H1 (cell line): Measurements from ENCODE around the gene TPMT. TPM values are rescaled to one million over a fixed set of nuclear protein-coding genes. Genes with fewer than 3 reads are reported as not detected.

Source experiments
- CTCF ChIA-PET: fragments of 300-600 bp; sonication (Branson Sonifier 250); formaldehyde crosslinking; loops from one replicate; lab custom pipeline; 2021; ENCODE audit not compliant: partially characterized antibody; lab: Charles Lee
- POLR2A ChIA-PET: fragments of 300-600 bp; sonication (Branson Sonifier 250); formaldehyde crosslinking; loops from one replicate; lab custom pipeline; 2021; ENCODE audit warnings: inconsistent platforms; ENCODE audit not compliant: partially characterized antibody; lab: Charles Lee
- DNase-seq, 2 experiments: peaks; one replicate each; pipeline versions ENCODE4 v3.0.0 to v3.0.0-alpha.2; 2010 to 2022; ENCODE audit warnings: low spot score in 2 of 2, low read depth in 1 of 2, mixed read lengths in 1 of 2
- FAIRE-seq: peaks from 2 replicates; lab custom pipeline; 2011; peaks lifted over from hg19 to GRCh38; lab: Jason Lieb, UNC
- H2AFZ ChIP-seq: 2 replicates; pipeline ENCODE4 v1.8.1; 2012; ENCODE audit warnings: low read length, inconsistent platforms
- H2AK5ac ChIP-seq: 2 replicates; pipeline ENCODE4 v1.6.1; 2013; ENCODE audit warnings: low read depth, low read length
- H2BK120ac ChIP-seq: replicated peaks from 2 replicates; pipeline ENCODE3; 2013; ENCODE audit warnings: low read depth, low read length, inconsistent platforms
- H2BK12ac ChIP-seq: 2 replicates; pipeline ENCODE4 v1.6.1; 2013; ENCODE audit warnings: low read depth, low read length
- H2BK15ac ChIP-seq: 2 replicates; pipeline ENCODE4 v1.6.1; 2013; ENCODE audit warnings: low read length
- H2BK20ac ChIP-seq: 2 replicates; pipeline ENCODE4 v1.6.1; 2013; ENCODE audit warnings: low read length
- H2BK5ac ChIP-seq: 2 replicates; pipeline ENCODE4 v1.6.1; 2013; ENCODE audit warnings: low read depth, low read length
- H3K14ac ChIP-seq: 2 replicates; pipeline ENCODE4 v1.6.1; 2013; ENCODE audit warnings: inconsistent platforms; ENCODE audit not compliant: insufficient read length
- H3K18ac ChIP-seq: 2 replicates; pipeline ENCODE4 v1.6.1; 2013; ENCODE audit warnings: low read length; ENCODE audit errors: extremely low read depth
- H3K23ac ChIP-seq: 2 replicates; pipeline ENCODE4 v1.6.1; 2013; ENCODE audit warnings: inconsistent platforms; ENCODE audit not compliant: insufficient read length
- H3K23me2 ChIP-seq: 2 replicates; pipeline ENCODE4 v1.6.1; 2013; ENCODE audit warnings: low read depth, low read length
- H3K27ac ChIP-seq: 2 replicates; pipeline ENCODE4 v1.6.1; 2011; ENCODE audit warnings: low read depth, low read length, inconsistent platforms
- H3K27me3 ChIP-seq, 4 experiments: replicated peaks in 1 of 4; 1 replicate in 1 of 4; 2 replicates in 3 of 4; pipeline versions ENCODE4 v1.6.1 to v1.8.1; 2011 to 2013; ENCODE audit warnings: low read length in 3 of 4, mild to moderate bottlenecking in 3 of 4, inconsistent platforms in 2 of 4, mixed read lengths in 2 of 4, moderate library complexity in 1 of 4; ENCODE audit not compliant: control insufficient read depth in 3 of 4, insufficient read depth in 3 of 4; ENCODE audit errors: extremely low read depth in 1 of 4
- H3K36me3 ChIP-seq, 4 experiments: 2 replicates each; pipeline versions ENCODE4 v1.6.1 to v1.8.1; 2011 to 2013; ENCODE audit warnings: mild to moderate bottlenecking in 4 of 4, low read length in 3 of 4, moderate library complexity in 2 of 4, control low read depth in 1 of 4, inconsistent platforms in 1 of 4; ENCODE audit not compliant: insufficient read depth in 4 of 4, control insufficient read depth in 2 of 4
- H3K4ac ChIP-seq: replicated peaks from 2 replicates; pipeline ENCODE3; 2013; ENCODE audit warnings: low read length, low read depth, mixed read lengths, inconsistent platforms; ENCODE audit not compliant: insufficient read length
- H3K4me1 ChIP-seq, 4 experiments: replicated peaks in 1 of 4; 1 replicate in 1 of 4; 2 replicates in 3 of 4; pipeline versions ENCODE4 v1.6.1 to v1.8.1; 2011 to 2013; ENCODE audit warnings: low read length in 3 of 4, inconsistent platforms in 2 of 4, mixed read lengths in 1 of 4; ENCODE audit not compliant: insufficient read depth in 4 of 4, control insufficient read depth in 3 of 4
- H3K4me2 ChIP-seq, 2 experiments: 2 replicates each; pipeline versions ENCODE4 v1.6.1 to v1.8.1; 2011 to 2013; ENCODE audit warnings: low read depth in 2 of 2, low read length in 2 of 2, control low read depth in 1 of 2, inconsistent platforms in 1 of 2, mild to moderate bottlenecking in 1 of 2; ENCODE audit not compliant: insufficient read depth in 1 of 2
- H3K4me3 ChIP-seq, 4 experiments: fragments of 200-600, 300-600 bp in 1 of 4; sonication (generic), shearing (Covaris generic), sonication (Bioruptor Twin) in 1 of 4; 2 replicates each; pipeline versions ENCODE4 v1.5.1 to v1.8.1; 2011 to 2016; ENCODE audit warnings: low read length in 4 of 4, low read depth in 3 of 4, control low read depth in 2 of 4, inconsistent platforms in 2 of 4, mild to moderate bottlenecking in 2 of 4, mixed read lengths in 1 of 4, moderate library complexity in 1 of 4; ENCODE audit not compliant: insufficient read depth in 2 of 4; ENCODE audit errors: extremely low read depth in 1 of 4
- H3K56ac ChIP-seq: replicated peaks from 2 replicates; pipeline ENCODE3; 2013; ENCODE audit warnings: low read depth, mild to moderate bottlenecking, mixed read lengths, low read length, inconsistent platforms; ENCODE audit not compliant: insufficient read length
- H3K79me1 ChIP-seq: 2 replicates; pipeline ENCODE4 v1.6.1; 2013; ENCODE audit warnings: low read depth, low read length, control low read depth
- H3K79me2 ChIP-seq, 2 experiments: 2 replicates each; pipeline versions ENCODE4 v1.6.1 to v1.8.1; 2012 to 2013; ENCODE audit warnings: low read length in 2 of 2, mild to moderate bottlenecking in 2 of 2, inconsistent platforms in 1 of 2; ENCODE audit not compliant: insufficient read depth in 2 of 2, control insufficient read depth in 1 of 2
- H3K9ac ChIP-seq, 4 experiments: replicated peaks in 1 of 4; 1 replicate in 1 of 4; 2 replicates in 3 of 4; pipeline versions ENCODE4 v1.6.1 to v1.8.1; 2011 to 2013; ENCODE audit warnings: low read depth in 3 of 4, low read length in 3 of 4, control low read depth in 2 of 4, mild to moderate bottlenecking in 2 of 4, moderate library complexity in 2 of 4, inconsistent platforms in 1 of 4; ENCODE audit errors: extremely low read depth in 1 of 4
- H3K9me3 ChIP-seq, 2 experiments: 2 replicates each; pipeline versions ENCODE4 v1.6.1 to v1.8.1; 2012 to 2013; ENCODE audit warnings: mild to moderate bottlenecking in 2 of 2, moderate library complexity in 2 of 2, control low read depth in 1 of 2, inconsistent platforms in 1 of 2, low read depth in 1 of 2, low read length in 1 of 2, mixed read lengths in 1 of 2; ENCODE audit not compliant: insufficient read depth in 2 of 2
- H4K20me1 ChIP-seq, 2 experiments: replicated peaks in 1 of 2; 2 replicates each; pipeline versions ENCODE3 to v1.8.1; 2011 to 2013; ENCODE audit warnings: inconsistent platforms in 2 of 2, low read length in 2 of 2, mild to moderate bottlenecking in 1 of 2; ENCODE audit not compliant: insufficient read depth in 2 of 2, control insufficient read depth in 1 of 2
- H4K5ac ChIP-seq: 2 replicates; pipeline ENCODE4 v1.6.1; 2013; ENCODE audit warnings: low read length, low read depth, mixed read lengths, inconsistent platforms; ENCODE audit not compliant: insufficient read length
- H4K8ac ChIP-seq: 2 replicates; pipeline ENCODE4 v1.8.0; 2013; ENCODE audit warnings: mild to moderate bottlenecking, moderate library complexity, low read length, inconsistent platforms; ENCODE audit not compliant: insufficient read depth; ENCODE audit errors: extremely low read depth
- H4K91ac ChIP-seq: replicated peaks from 2 replicates; pipeline ENCODE3; 2013; ENCODE audit warnings: low read length, mixed read lengths, inconsistent platforms; ENCODE audit not compliant: insufficient read length
- BACH1 ChIP-seq: IDR thresholded peaks from 2 replicates; pipeline ENCODE4 v1.6.1; 2012; ENCODE audit warnings: low read length, improper control_type of control experiment
- EZH2 ChIP-seq: fragments of 200-600 bp; sonication (generic); IDR thresholded peaks from 2 replicates; pipeline ENCODE4 v1.7.1; 2012; ENCODE audit warnings: low read depth, mild to moderate bottlenecking, moderate library complexity, low read length, inconsistent platforms; ENCODE audit not compliant: severe bottlenecking
- JUN ChIP-seq: IDR thresholded peaks from 2 replicates; pipeline ENCODE4 v1.6.1; 2011; ENCODE audit warnings: low read depth, mild to moderate bottlenecking, improper control_type of control experiment, low read length
- KDM5A ChIP-seq: fragments of 200-600 bp; IDR thresholded peaks from 2 replicates; pipeline ENCODE4 v1.7.1; 2012; ENCODE audit warnings: mild to moderate bottlenecking, low read length, inconsistent platforms, mixed read lengths
- NANOG ChIP-seq: IDR thresholded peaks from 2 replicates; pipeline ENCODE4 v1.6.1; 2011; ENCODE audit warnings: low read length, low read depth, mild to moderate bottlenecking, inconsistent platforms; ENCODE audit not compliant: insufficient read depth, poor library complexity, severe bottlenecking
- POU5F1 ChIP-seq: IDR thresholded peaks from 2 replicates; pipeline ENCODE4 v1.6.1; 2011; ENCODE audit warnings: low read depth, mild to moderate bottlenecking, low read length, moderate library complexity
- RFX5 ChIP-seq: IDR thresholded peaks from 2 replicates; pipeline ENCODE4 v1.6.1; 2011; ENCODE audit warnings: low read depth, low read length, improper control_type of control experiment, borderline replicate concordance
- RNF2 ChIP-seq: fragments of 200-900, 300-1000 bp; sonication (generic); IDR thresholded peaks from 2 replicates; pipeline ENCODE4 v1.7.1; 2016; ENCODE audit warnings: borderline replicate concordance, low read depth, mild to moderate bottlenecking, antibody characterized with exemption, low read length; ENCODE audit not compliant: poor library complexity, severe bottlenecking; ENCODE audit errors: missing control alignments
- SAP30 ChIP-seq: fragments of 300-600 bp; sonication (generic); IDR thresholded peaks from 2 replicates; pipeline ENCODE4 v1.7.1; 2012; ENCODE audit warnings: low read length, moderate library complexity, mild to moderate bottlenecking, inconsistent platforms; ENCODE audit not compliant: insufficient read depth, insufficient replicate concordance
- SIRT6 ChIP-seq: IDR thresholded peaks from one replicate; pipeline ENCODE4 v1.7.1; 2012; ENCODE audit warnings: low read length, inconsistent platforms
- WGBS, 2 experiments: shearing (Covaris generic) in 1 of 2; methylation state at CpG; one replicate each; pipeline versions ENCODE4 v1.1.6 to v1.1.7; 2013 to 2015; ENCODE audit warnings: low lambda C conversion rate in 2 of 2, mixed read lengths in 2 of 2, inconsistent platforms in 1 of 2, low coverage in 1 of 2, missing lambda C conversion rate in 1 of 2; ENCODE audit not compliant: insufficient replicate concordance in 2 of 2, insufficient coverage in 1 of 2, insufficient read length in 1 of 2; ENCODE audit errors: extremely low coverage in 1 of 2, missing lambda C conversion rate in 1 of 2; 5-methylcytosine and 5-hydroxymethylcytosine counted together
- polyA plus RNA-seq, 7 experiments: library from polyadenylated mRNA; depleted of rRNA in 3 of 7; stranded (reverse) in 5 of 7; unstranded in 2 of 7; fragments of >200 nt in 5 of 7; fragments of 200-250 nt in 2 of 7; gene quantifications; 1 replicate in 5 of 7; 2 replicates in 1 of 7; 4 replicates in 1 of 7; pipeline versions ENCODE4 v1.2.1 to v1.2.3, GENCODE V29; 2011 to 2013; ENCODE audit warnings: missing spikeins in 2 of 7, mixed read lengths in 2 of 7
- total RNA-seq: library from RNA; stranded (reverse); fragmentation: NEBNext Ultra II Directional; extraction: Animal tissue kit (Norgen Biotek cat#: 25700); gene quantifications from 2 replicates; pipeline ENCODE4 v1.2.1, GENCODE V29; 2021
- TF ChIP-seq, protein P1 (sequence below): IDR thresholded peaks from 2 replicates; pipeline ENCODE4 v1.6.1; 2012; ENCODE audit warnings: low read length, inconsistent platforms

The TPMT gene
- total and polyA plus RNA-seq, 2 of the 8 experiments (the other 6 are each of a cell fraction or from before 2014, with no cell fraction given) = 12.3 to 17.2 TPM

DNA sequence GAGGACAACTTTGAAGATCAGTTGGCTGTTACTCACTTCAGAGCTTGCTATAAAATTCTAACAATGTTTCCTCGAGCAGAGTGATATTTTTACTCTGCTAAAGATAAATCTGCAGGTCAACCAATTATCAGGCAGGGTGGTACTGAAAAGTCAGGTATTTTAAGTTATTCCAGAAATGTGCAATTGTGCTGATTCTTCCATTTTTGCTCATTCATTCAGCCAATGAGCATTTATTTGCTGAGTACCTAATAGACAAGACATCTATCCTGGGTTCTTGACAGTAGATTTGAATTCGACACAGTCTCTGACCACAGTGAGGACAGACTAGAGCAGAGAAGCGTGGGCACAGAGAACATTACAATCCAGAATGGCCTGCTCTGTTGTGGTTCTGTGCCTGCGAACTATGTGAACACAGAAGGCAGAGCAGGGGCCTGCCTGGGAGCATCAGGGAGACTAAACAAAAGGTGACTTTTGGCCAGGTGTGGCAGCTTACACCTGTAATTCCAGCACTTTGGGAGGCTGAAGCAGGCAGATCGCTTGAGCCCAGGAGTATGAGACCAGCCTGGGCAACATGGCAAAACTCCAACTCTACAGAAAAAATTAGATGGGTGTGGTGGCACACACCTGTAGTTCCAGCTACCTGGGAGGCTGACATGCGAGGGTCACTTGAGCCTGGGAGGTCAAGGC is 14.8 kb downstream of the TPMT start:
- no peak overlapping the region for H3K23ac ChIP-seq
- H3K36me3 ChIP-seq = peaks cover 4 to 15% (median 7%) of the 10 kb centered on the region in 4 experiments
- no peak overlapping the region for H4K8ac ChIP-seq
- H3K27ac ChIP-seq = no peak overlapping the region
- CTCF ChIA-PET = interaction anchor here (0.7 to 1.9 kb wide), 4 partner anchors 11 to 117 kb away, joined by 3 to 5 read pairs (median 4); no protein-coding TSS in a partner anchor
- no peaks in the 10 kb centered on the region for H3K27me3 ChIP-seq
- H4K20me1 ChIP-seq = no peaks in the 10 kb centered on the region
- H3K4me1 ChIP-seq = no peaks in the 10 kb centered on the region
- H3K4me2 ChIP-seq = no peak overlapping the region
- H2BK120ac ChIP-seq = no peak overlapping the region
- no peak overlapping the region for H2BK15ac ChIP-seq
- H2BK5ac ChIP-seq = no peak overlapping the region
- no peak overlapping the region for H2AK5ac ChIP-seq
- H3K9ac ChIP-seq = no peak overlapping the region
- FAIRE-seq (no peak), DNase-seq (no peak)
- H3K23me2 ChIP-seq = no peaks in the 10 kb centered on the region
- H3K79me1 ChIP-seq = no peaks in the 10 kb centered on the region
- no peak overlapping the region for H4K91ac ChIP-seq
- no peak overlapping the region for H3K56ac ChIP-seq
- H3K79me2 ChIP-seq = no peaks in the 10 kb centered on the region
- H2AFZ ChIP-seq = no peak overlapping the region
- no peak overlapping the region for H3K4me3 ChIP-seq
- H4K5ac ChIP-seq = no peak overlapping the region
- no peak overlapping the region for H2BK20ac ChIP-seq
- WGBS, 2 experiments = 89% methylated on average over 6 of the region's 6 CpGs; no CpG with 5 or more reads in 1 of the 2 experiments
- H3K4ac ChIP-seq = no peak overlapping the region
- no peak overlapping the region for H2BK12ac ChIP-seq
- no peak overlapping the region for H3K14ac ChIP-seq
- H3K9me3 ChIP-seq = no peaks in the 10 kb centered on the region
- POLR2A ChIA-PET = no interaction called here
- no peak overlapping the region for H3K18ac ChIP-seq
- TF ChIP-seq, protein P1, sequence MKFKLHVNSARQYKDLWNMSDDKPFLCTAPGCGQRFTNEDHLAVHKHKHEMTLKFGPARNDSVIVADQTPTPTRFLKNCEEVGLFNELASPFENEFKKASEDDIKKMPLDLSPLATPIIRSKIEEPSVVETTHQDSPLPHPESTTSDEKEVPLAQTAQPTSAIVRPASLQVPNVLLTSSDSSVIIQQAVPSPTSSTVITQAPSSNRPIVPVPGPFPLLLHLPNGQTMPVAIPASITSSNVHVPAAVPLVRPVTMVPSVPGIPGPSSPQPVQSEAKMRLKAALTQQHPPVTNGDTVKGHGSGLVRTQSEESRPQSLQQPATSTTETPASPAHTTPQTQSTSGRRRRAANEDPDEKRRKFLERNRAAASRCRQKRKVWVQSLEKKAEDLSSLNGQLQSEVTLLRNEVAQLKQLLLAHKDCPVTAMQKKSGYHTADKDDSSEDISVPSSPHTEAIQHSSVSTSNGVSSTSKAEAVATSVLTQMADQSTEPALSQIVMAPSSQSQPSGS = no peak
- no peak for TF ChIP-seq SAP30
- no peak for TF ChIP-seq NANOG
- TF ChIP-seq JUN = no peak
- no peak for TF ChIP-seq POU5F1
- TF ChIP-seq RFX5 = no peak
- TF ChIP-seq BACH1 = no peak
- TF ChIP-seq EZH2 = no peak
- no peak for TF ChIP-seq KDM5A
- TF ChIP-seq SIRT6 = no peak
- TF ChIP-seq RNF2 = no peak
